SK-N-MC (cell line): ENCODE results near the gene SMIM20.

Experiments
- DNase-seq: peaks from one replicate; pipeline ENCODE4 v3.0.0-alpha.2; 2011; ENCODE audit warnings: low read depth, low spot score
- H3K27ac ChIP-seq: fragments of 200-600 bp; sonication (generic); 2 replicates; pipeline ENCODE4 v1.5.1; 2016; ENCODE audit warnings: mixed run types
- H3K36me3 ChIP-seq: fragments of 200-600 bp; sonication (generic); 2 replicates; pipeline ENCODE4 v1.6.1; 2017; ENCODE audit warnings: antibody characterized with exemption, low read length, mixed read lengths; ENCODE audit not compliant: insufficient read depth
- H3K4me3 ChIP-seq: fragments of 200-600 bp; sonication (generic); 2 replicates; pipeline ENCODE4 v1.5.1; 2016
- H3K9ac ChIP-seq: fragments of 200-600 bp; sonication (generic); 2 replicates; pipeline ENCODE4 v1.8.0; 2017; ENCODE audit warnings: mixed run types, mixed read lengths; ENCODE audit not compliant: insufficient read length
- H3K9me3 ChIP-seq: fragments of 200-600 bp; sonication (generic); 2 replicates; pipeline ENCODE4 v1.6.1; 2017; ENCODE audit warnings: low read depth, mild to moderate bottlenecking, antibody characterized with exemption, low read length, moderate library complexity, mixed read lengths
- EZH2 ChIP-seq: fragments of 200-600 bp; sonication (generic); IDR thresholded peaks from one replicate; pipeline ENCODE4 v1.6.1; 2017; ENCODE audit warnings: antibody characterized with exemption
- FOXP2 ChIP-seq: optimal IDR thresholded peaks from 2 replicates; pipeline ENCODE3; 2011; ENCODE audit warnings: mild to moderate bottlenecking, moderate library complexity; ENCODE audit not compliant: insufficient read depth; ENCODE audit errors: extremely low read length, control extremely low read depth
- POLR2AphosphoS5 ChIP-seq: IDR thresholded peaks from 2 replicates; pipeline ENCODE4 v1.6.1; 2012; ENCODE audit warnings: mild to moderate bottlenecking, low read depth, low read length, borderline replicate concordance

SMIM20 gene

DNA sequence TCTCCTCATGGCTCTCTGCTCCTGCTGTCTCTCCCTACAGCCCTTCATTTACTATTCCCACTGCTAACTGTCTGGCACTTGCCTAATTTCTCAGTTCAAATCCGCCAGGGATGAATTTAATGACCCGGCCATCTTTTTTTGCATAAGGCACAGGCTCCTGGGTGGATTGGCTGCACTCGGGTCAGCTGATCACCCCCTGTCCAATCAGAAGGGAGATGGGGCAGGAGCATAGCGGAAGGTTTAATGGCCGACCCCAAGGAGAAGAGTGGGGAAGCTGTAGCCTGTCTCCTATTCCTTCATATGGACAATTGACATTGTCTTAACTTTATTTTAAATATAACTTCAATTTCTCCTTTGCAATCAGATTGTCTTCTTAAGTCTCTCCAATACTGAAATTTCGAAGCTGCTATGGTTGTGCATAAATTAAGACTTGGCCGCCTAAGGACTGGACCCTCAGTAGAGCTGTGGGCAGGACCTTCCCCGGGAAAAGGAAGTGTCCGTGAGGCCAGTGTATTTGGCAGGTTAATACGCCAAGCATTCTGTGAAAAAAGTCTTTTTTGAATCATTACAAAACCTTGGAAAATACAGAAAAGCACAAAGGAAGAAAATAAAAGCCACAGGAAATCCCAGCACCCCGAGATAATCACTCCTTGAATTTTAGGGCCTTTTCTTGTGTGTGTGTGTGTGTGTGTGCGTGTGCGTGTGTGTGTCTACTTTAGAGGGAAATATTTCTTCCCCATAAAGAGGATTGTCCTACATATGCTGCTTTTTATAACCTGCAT lies 55.5 kb downstream of the SMIM20 start:
- Histone ChIP-seq H3K9me3 (no peaks in the 10 kb centered on the region), H3K36me3 (no peaks in the 10 kb centered on the region), H3K9ac (no peak overlapping the region), H3K27ac (peak overlapping the region; percentile 62; the same call in 1 of the 2 replicates), H3K4me3 (no peak overlapping the region)
- no peak for DNase-seq
- TF ChIP-seq POLR2AphosphoS5, result no peak

GRCh38 chr4:25970226-25970675 lies 56.2 kb downstream of the SMIM20 start:
- no peak for DNase-seq
- Histone ChIP-seq H3K9me3 (no peaks in the 10 kb centered on the region), H3K9ac (no peak overlapping the region), H3K4me3 (no peak overlapping the region), H3K36me3 (no peaks in the 10 kb centered on the region), H3K27ac (peak overlapping the region; percentile 62; the same call in 1 of the 2 replicates)
- TF ChIP-seq FOXP2 (no peak), POLR2AphosphoS5 (no peak), EZH2 (no peak)

DNA sequence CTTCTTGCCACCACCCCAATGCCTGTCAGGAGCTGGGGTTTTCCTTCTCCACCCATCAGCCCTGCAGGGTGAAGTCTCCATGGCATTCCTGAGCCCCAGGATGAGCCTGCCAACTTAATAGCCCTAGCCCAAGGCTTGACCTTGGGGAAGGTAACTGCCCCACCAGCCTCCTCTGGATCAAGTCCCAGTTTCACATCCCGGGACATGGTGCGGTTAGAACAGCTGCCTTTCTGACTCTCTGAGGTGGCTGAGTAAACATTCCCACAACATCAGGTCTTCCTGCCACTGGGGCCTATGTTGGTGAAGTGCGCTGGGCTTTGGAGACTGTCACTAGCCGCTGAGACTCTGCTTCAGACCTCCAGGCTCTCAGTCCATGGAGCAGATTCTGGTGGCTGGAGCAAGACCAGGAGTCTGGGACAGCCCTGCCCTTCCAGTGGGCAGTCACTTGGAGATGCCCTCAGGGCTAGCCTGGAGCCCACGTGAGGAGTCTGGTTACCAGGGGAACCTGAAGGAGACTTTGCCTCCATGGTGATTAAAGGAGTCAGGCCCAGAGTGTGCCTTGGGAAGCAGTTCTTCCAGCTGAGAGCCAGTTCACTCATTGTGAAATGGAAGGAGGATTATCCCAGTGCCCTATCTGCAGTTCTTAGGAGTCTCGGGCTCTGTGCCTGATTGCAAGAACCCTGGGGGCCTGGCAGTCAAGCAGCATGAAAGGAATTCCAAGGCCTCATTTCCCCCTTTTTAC lies 56.8 kb downstream of the SMIM20 start:
- Histone ChIP-seq H3K9ac (no peak overlapping the region), H3K9me3 (no peaks in the 10 kb centered on the region), H3K36me3 (no peaks in the 10 kb centered on the region), H3K27ac (peak overlapping the region; percentile 62; the same call in 1 of the 2 replicates), H3K4me3 (no peak overlapping the region)
- TF ChIP-seq POLR2AphosphoS5 (no peak), FOXP2 (no peak), EZH2 (no peak)
- DNase-seq, result no peak

DNA sequence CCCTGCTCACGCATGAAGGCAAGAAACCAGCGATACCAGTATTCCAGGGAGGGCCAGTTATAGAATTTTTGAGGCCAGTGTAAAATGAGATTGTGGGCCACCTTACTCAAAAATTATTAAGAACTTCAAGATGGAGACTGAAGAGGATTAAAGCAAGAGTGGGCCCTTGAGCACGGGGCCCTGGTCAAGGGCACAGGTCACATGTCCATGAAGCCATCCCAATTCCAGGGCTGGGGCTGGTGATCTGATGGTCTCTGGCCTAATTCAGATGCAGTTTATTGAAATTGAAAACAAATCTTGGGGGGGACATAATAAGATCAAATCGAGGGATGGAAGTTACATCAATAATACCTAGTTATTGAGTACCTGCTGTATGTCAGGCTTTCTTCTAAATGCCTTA lies 58.3 kb downstream of the SMIM20 start:
- DNase-seq, result no peak
- H3K27ac ChIP-seq, result no peak overlapping the region
- no peak for TF ChIP-seq FOXP2
- no peak for TF ChIP-seq EZH2
- TF ChIP-seq POLR2AphosphoS5, result no peak
- no peaks in the 10 kb centered on the region for H3K36me3 ChIP-seq
- H3K9ac ChIP-seq, result no peak overlapping the region
- H3K9me3 ChIP-seq, result no peaks in the 10 kb centered on the region
- H3K4me3 ChIP-seq, result no peak overlapping the region

GRCh38 chr4:25972984-25973745 lies 59.1 kb downstream of the SMIM20 start:
- no peak for DNase-seq
- no peak overlapping the region for H3K4me3 ChIP-seq
- no peak for TF ChIP-seq FOXP2
- TF ChIP-seq POLR2AphosphoS5, result no peak
- TF ChIP-seq EZH2, result no peak
- H3K9me3 ChIP-seq, result no peaks in the 10 kb centered on the region
- H3K9ac ChIP-seq, result no peak overlapping the region
- no peaks in the 10 kb centered on the region for H3K36me3 ChIP-seq
- no peak overlapping the region for H3K27ac ChIP-seq

GRCh38 chr4:25976780-25977179 lies 62.8 kb downstream of the SMIM20 start:
- DNase-seq, result no peak
- Histone ChIP-seq H3K36me3 (no peaks in the 10 kb centered on the region), H3K9ac (no peak overlapping the region), H3K9me3 (no peaks in the 10 kb centered on the region), H3K4me3 (no peak overlapping the region), H3K27ac (no peak overlapping the region)
- TF ChIP-seq POLR2AphosphoS5 (no peak), FOXP2 (no peak), EZH2 (no peak)

DNA sequence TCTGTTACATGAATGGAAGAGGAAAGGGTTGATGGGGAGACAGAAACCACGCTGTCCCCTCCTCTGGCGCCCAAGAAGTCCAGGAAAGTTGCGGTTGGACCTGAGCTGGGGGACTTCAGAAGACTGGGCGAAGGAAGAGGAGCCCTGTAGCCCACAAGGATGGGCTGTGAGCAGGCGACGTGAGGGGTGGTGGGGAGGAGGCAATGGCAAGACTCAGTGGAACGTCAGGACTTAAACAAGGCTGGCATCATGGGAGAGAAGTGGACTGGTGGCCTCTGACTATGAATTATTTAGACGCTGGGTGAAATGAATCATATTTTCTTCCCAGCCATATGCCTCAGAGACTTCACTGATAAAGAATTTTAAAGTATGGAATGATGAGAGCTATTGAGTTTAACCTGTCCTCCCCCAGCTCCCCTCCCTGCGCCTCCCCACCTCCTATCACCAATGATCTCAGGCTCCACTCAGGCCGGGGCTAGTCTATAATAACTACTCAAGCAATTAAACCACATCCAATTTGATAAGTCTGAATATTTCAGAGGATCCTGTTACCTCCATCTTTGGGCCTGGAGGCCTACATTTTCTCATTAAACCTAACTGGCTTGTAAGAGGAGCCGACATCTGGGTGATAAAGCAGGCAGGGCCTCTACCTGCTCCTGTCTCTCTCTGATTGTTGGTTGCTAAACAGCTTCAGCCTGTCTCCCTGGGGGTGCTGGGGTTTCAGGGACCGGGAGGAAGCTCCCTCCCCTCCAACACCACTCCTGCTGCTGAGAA lies 63.6 kb downstream of the SMIM20 start:
- H3K9me3 ChIP-seq, result no peaks in the 10 kb centered on the region
- H3K4me3 ChIP-seq, result no peak overlapping the region
- no peak for TF ChIP-seq EZH2
- TF ChIP-seq POLR2AphosphoS5, result no peak
- TF ChIP-seq FOXP2, result no peak
- no peak for DNase-seq
- H3K36me3 ChIP-seq, result no peaks in the 10 kb centered on the region
- no peak overlapping the region for H3K27ac ChIP-seq
- H3K9ac ChIP-seq, result no peak overlapping the region

GRCh38 chr4:25978327-25978726 lies 64.3 kb downstream of the SMIM20 start:
- no peak overlapping the region for H3K9ac ChIP-seq
- no peaks in the 10 kb centered on the region for H3K9me3 ChIP-seq
- H3K27ac ChIP-seq, result no peak overlapping the region
- TF ChIP-seq EZH2 (no peak), POLR2AphosphoS5 (no peak), FOXP2 (no peak)
- DNase-seq, result no peak
- no peak overlapping the region for H3K4me3 ChIP-seq
- H3K36me3 ChIP-seq, result no peaks in the 10 kb centered on the region
